SHP77 (cell line): ENCODE data around the gene RAB38.

Experiments
- DNase-seq, 2 experiments: peaks; one replicate each; lab custom pipeline; 2025; lab: John Stamatoyannopoulos, UW

RAB38 gene

GRCh38 chr11:88174709-88175568 lies at the start of gene RAB38:
Gene RAB38 (minus strand): TSS chr11:88175443. CDS start chr11:88175384, 59 bp downstream.
- no peak for DNase-seq

GRCh38 chr11:88213406-88213805 lies 38.2 kb upstream of the RAB38 start:
- DNase-seq = no peak

- no peak for DNase-seq
These were observed 37.1 kb upstream of the RAB38 start for GRCh38 chr11:88212300-88212699.

- no peak for DNase-seq
These were observed 33.5 kb upstream of the RAB38 start for GRCh38 chr11:88208745-88209144.

GRCh38 chr11:88206751-88207150 lies 31.5 kb upstream of the RAB38 start:
- DNase-seq = no peak

- DNase-seq = no peak
These were observed 29.1 kb upstream of the RAB38 start for GRCh38 chr11:88204353-88204752.

- DNase-seq = no peak
These were observed 28.4 kb upstream of the RAB38 start for GRCh38 chr11:88203604-88204003.

GRCh38 chr11:88202498-88202897 lies 27.3 kb upstream of the RAB38 start:
- DNase-seq = no peak

GRCh38 chr11:88196393-88196792 lies 21.1 kb upstream of the RAB38 start:
- DNase-seq = no peak

- no peak for DNase-seq
These were observed 20.7 kb upstream of the RAB38 start for GRCh38 chr11:88195908-88196307.

- DNase-seq = no peak
These were observed 19.7 kb upstream of the RAB38 start for GRCh38 chr11:88194990-88195389.

- no peak for DNase-seq
These were observed 18.0 kb upstream of the RAB38 start for GRCh38 chr11:88193278-88193677.

- no peak for DNase-seq
These were observed 13.7 kb upstream of the RAB38 start for GRCh38 chr11:88188932-88189253.

- no peak for DNase-seq
These were observed 13.1 kb upstream of the RAB38 start for GRCh38 chr11:88188251-88188931.

GRCh38 chr11:88183233-88183632 lies 8.0 kb upstream of the RAB38 start:
- no peak for DNase-seq

GRCh38 chr11:88181776-88182175 lies 6.5 kb upstream of the RAB38 start:
- DNase-seq = no peak

GRCh38 chr11:88179971-88180629 lies 4.9 kb upstream of the RAB38 start:
- no peak for DNase-seq

GRCh38 chr11:88179141-88179540 lies 3.9 kb upstream of the RAB38 start:
- no peak for DNase-seq

- DNase-seq = no peak
These were observed 2.9 kb upstream of the RAB38 start for GRCh38 chr11:88178191-88178590.

- DNase-seq = no peak
These were observed 379 bp upstream of the RAB38 start for GRCh38 chr11:88175569-88176075.

- no peak for DNase-seq
These were observed 1.3 kb downstream of the RAB38 start for GRCh38 chr11:88173956-88174355.

- no peak for DNase-seq
These were observed 3.3 kb downstream of the RAB38 start for GRCh38 chr11:88171982-88172381.

GRCh38 chr11:88170673-88171072 lies 4.6 kb downstream of the RAB38 start:
- no peak for DNase-seq
